ENCODE measurements around the gene SEZ6L. TPM values are rescaled to one million over a fixed set of nuclear protein-coding genes. Genes with fewer than 3 reads are reported as not detected.
A peak's percentile ranks its signal among the peaks of the same experiment; 100 is the strongest.

SEZ6L gene
- polyA plus RNA-seq, 6 donors from 2014 or later, result 0.04 to 0.23 TPM; not detected in 4

- no peak for DNase-seq
- Mint-ChIP-seq H3K27ac (no peak overlapping the region), H3K4me1 (no peaks in the 10 kb centered on the region), H3K4me3 (no peak overlapping the region), H3K27me3 (peaks cover 45 to 58% (median 47%) of the 10 kb centered on the region in 3 donors), H3K9me3 (no peaks in the 10 kb centered on the region), H3K36me3 (no peaks in the 10 kb centered on the region)
- no peak for ATAC-seq (ENCODE audit: low read depth in 2 of 2)
Observed at GRCh38 chr22:26322179-26322905, 153.1 kb downstream of the SEZ6L start.

DNA sequence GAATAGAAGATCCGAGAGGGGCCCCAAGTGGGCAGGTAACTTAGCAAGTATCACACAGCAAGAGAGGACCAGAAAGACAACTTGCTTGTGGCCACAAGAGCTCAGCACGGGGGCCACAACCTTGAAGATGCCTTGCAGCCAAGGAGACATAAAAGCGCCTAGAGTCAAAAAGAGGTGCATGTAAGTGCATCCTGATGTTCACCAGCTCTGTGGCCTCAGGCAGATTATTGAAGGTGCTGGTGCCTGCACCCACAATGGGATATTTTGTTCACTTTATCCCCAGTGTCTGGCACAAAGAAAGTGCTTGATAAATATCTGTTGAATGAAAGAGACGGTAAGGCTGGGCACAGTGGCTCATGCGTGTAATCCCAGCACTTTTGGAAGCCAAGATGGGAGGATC, 153.8 kb downstream of the SEZ6L start:
- Mint-ChIP-seq H3K27me3 (peaks cover 45 to 64% (median 52%) of the 10 kb centered on the region in 3 donors), H3K36me3 (no peaks in the 10 kb centered on the region), H3K9me3 (no peaks in the 10 kb centered on the region), H3K27ac (no peak overlapping the region), H3K4me3 (no peak overlapping the region), H3K4me1 (no peaks in the 10 kb centered on the region)
- no peak for DNase-seq
- ATAC-seq (ENCODE audit: low read depth in 2 of 2), result no peak

GRCh38 chr22:26324150-26324549, 154.9 kb downstream of the SEZ6L start:
- no peaks in the 10 kb centered on the region for H3K36me3 Mint-ChIP-seq
- H3K4me3 Mint-ChIP-seq, result no peak overlapping the region
- ATAC-seq (ENCODE audit: low read depth in 2 of 2) (no peak), DNase-seq (no peak)
- no peaks in the 10 kb centered on the region for H3K9me3 Mint-ChIP-seq
- peak overlapping the region in 1 of 6 donors; percentile 10 for H3K27ac Mint-ChIP-seq
- peaks cover 41 to 59% (median 47%) of the 10 kb centered on the region in 3 donors for H3K27me3 Mint-ChIP-seq
- no peaks in the 10 kb centered on the region for H3K4me1 Mint-ChIP-seq

GRCh38 chr22:26325641-26326040, 156.4 kb downstream of the SEZ6L start:
- Mint-ChIP-seq H3K4me1 (no peaks in the 10 kb centered on the region), H3K27ac (no peak overlapping the region), H3K9me3 (no peaks in the 10 kb centered on the region), H3K4me3 (no peak overlapping the region), H3K36me3 (no peaks in the 10 kb centered on the region), H3K27me3 (peaks cover 42 to 52% (median 44%) of the 10 kb centered on the region in 3 donors)
- DNase-seq (no peak), ATAC-seq (ENCODE audit: low read depth in 2 of 2) (no peak)

DNA sequence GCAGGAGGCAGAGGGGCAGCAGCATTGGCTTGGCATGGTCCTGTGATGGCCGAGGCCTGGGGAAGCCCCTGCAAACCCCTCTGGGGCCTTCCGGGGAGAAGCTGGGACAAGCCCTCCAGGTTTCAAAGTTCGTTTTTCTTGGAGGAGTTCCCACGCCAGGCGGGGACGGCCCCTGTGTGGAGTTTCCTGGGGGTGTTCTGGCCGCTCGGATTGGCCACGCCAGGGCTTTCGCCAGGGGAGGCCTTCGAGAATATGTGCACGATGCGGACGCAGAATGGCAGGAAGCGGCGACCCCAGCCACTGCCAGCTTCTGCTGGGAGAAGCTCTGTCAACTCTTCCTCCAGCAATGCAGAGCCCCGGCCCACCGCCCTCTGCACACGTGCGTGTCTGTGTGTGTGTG, 157.5 kb downstream of the SEZ6L start:
- Mint-ChIP-seq H3K4me3 (no peak overlapping the region), H3K9me3 (no peaks in the 10 kb centered on the region), H3K27me3 (peaks cover 38 to 52% (median 42%) of the 10 kb centered on the region in 3 donors), H3K27ac (no peak overlapping the region), H3K4me1 (no peaks in the 10 kb centered on the region), H3K36me3 (no peaks in the 10 kb centered on the region)
- ATAC-seq (ENCODE audit: low read depth in 2 of 2) (no peak), DNase-seq (no peak)

DNA sequence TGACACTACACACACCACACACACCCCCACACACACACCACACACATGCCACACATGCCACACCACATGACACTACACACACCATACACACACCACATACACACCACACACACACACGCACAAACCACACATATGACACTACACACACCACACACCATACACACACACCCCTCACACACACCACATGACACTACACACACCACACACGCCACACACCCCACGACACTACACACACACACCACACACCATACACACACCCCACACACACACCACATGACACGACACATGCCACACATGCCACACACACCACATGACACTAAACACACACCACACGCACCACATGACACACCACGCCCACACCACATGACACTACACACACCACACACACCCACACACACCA, 158.0 kb downstream of the SEZ6L start:
- ATAC-seq (ENCODE audit: low read depth in 2 of 2) (no peak), DNase-seq (no peak)
- Mint-ChIP-seq H3K36me3 (no peaks in the 10 kb centered on the region), H3K27ac (no peak overlapping the region), H3K9me3 (no peaks in the 10 kb centered on the region), H3K27me3 (peaks cover 35 to 48% (median 37%) of the 10 kb centered on the region in 3 donors), H3K4me1 (no peaks in the 10 kb centered on the region), H3K4me3 (peak overlapping the region in 1 of 8 donors; percentile 58)

DNA sequence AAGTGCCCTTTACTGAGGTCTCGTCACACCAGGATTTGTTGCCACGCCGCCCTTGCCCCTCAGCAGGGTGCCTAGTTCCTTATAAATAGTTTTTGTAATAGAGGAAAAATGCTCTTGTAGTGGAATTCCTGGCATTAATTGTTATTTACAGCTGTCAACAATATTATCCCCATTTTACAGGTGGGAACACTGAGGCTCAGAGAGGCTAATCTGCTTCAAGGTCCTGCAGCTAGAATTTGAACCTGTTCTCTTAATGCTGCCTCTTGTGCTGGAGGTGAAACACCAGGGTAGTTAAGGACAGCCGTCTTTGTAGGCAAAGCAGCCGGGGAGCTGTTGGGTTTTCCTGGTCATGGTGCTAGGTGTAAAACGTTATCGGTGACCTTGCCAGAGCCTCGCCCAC, 159.0 kb downstream of the SEZ6L start:
- peak overlapping the region in 1 of 8 donors; percentile 3 for H3K4me3 Mint-ChIP-seq
- H3K4me1 Mint-ChIP-seq, result no peaks in the 10 kb centered on the region
- peaks cover 31 to 44% (median 35%) of the 10 kb centered on the region in 3 donors for H3K27me3 Mint-ChIP-seq
- ATAC-seq (ENCODE audit: low read depth in 2 of 2) (no peak), DNase-seq (no peak)
- H3K9me3 Mint-ChIP-seq, result no peaks in the 10 kb centered on the region
- no peak overlapping the region for H3K27ac Mint-ChIP-seq
- no peaks in the 10 kb centered on the region for H3K36me3 Mint-ChIP-seq

GRCh38 chr22:26330971-26331625, 161.8 kb downstream of the SEZ6L start:
- Mint-ChIP-seq H3K4me1 (no peaks in the 10 kb centered on the region), H3K27me3 (peaks cover 36 to 44% (median 38%) of the 10 kb centered on the region in 3 donors), H3K9me3 (no peaks in the 10 kb centered on the region), H3K36me3 (no peaks in the 10 kb centered on the region), H3K4me3 (no peak overlapping the region), H3K27ac (no peak overlapping the region)
- peak; percentile 49 for DNase-seq
- peak; percentile 76 to 83 for ATAC-seq (ENCODE audit: low read depth in 2 of 2)

GRCh38 chr22:26333088-26333800, 164.0 kb downstream of the SEZ6L start:
- no peak overlapping the region for H3K4me3 Mint-ChIP-seq
- no peaks in the 10 kb centered on the region for H3K9me3 Mint-ChIP-seq
- no peaks in the 10 kb centered on the region for H3K36me3 Mint-ChIP-seq
- peak overlapping the region in 2 of 6 donors; percentile 19 to 38 for H3K27ac Mint-ChIP-seq
- ATAC-seq (ENCODE audit: low read depth in 2 of 2), result no peak
- peaks cover 38 to 50% (median 41%) of the 10 kb centered on the region in 3 donors for H3K27me3 Mint-ChIP-seq
- no peaks in the 10 kb centered on the region for H3K4me1 Mint-ChIP-seq
- no peak for DNase-seq

DNA sequence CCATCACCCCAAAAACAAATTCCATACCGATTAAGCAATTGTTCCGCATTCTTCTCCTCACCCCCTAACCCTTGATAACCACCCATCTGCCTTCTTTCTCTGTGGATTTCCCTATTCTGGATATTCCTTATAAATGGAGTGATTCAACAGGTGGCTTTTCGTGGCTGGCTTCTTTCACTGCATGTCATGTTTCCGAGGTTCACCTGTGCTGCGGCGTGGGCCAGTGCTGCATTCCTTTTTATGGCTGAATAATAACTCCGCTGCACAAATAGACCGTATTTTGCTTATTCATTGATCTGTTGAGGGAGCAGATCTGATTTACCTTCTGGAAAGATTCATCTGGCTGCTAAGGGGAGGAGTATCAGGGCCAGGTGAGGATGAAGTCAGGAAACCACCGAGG, 165.0 kb downstream of the SEZ6L start:
- Mint-ChIP-seq H3K27ac (no peak overlapping the region), H3K4me1 (no peaks in the 10 kb centered on the region), H3K4me3 (peak overlapping the region in 1 of 8 donors; percentile 44), H3K9me3 (no peaks in the 10 kb centered on the region), H3K27me3 (peaks cover 45 to 55% (median 47%) of the 10 kb centered on the region in 3 donors), H3K36me3 (no peaks in the 10 kb centered on the region)
- ATAC-seq (ENCODE audit: low read depth in 2 of 2) (no peak), DNase-seq (no peak)

DNA sequence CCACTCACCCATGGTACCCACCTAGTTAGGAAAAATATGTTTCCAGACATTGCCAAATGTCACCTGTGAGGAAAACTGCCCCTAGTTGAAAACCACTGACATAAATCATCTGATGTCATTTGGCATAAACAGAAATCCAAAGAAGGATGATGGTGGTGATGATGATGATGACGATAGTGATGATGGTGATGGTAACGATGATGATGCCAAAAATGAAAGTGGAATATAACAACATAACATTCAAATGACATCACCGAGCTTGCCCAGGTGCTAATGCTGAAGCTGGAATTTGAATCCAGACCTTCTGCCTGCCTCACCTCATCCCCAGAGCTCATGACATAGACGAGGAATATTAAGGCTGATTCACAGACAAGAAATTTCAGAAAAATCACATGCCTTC, 167.5 kb downstream of the SEZ6L start:
- Mint-ChIP-seq H3K36me3 (no peaks in the 10 kb centered on the region), H3K4me1 (no peaks in the 10 kb centered on the region), H3K9me3 (no peaks in the 10 kb centered on the region), H3K4me3 (no peak overlapping the region), H3K27me3 (peaks cover 61 to 65% (median 65%) of the 10 kb centered on the region in 3 donors), H3K27ac (no peak overlapping the region)
- no peak for ATAC-seq (ENCODE audit: low read depth in 2 of 2)
- no peak for DNase-seq

GRCh38 chr22:26339755-26340154, 170.5 kb downstream of the SEZ6L start:
- no peak for ATAC-seq (ENCODE audit: low read depth in 2 of 2)
- no peak overlapping the region for H3K27ac Mint-ChIP-seq
- H3K36me3 Mint-ChIP-seq, result no peaks in the 10 kb centered on the region

DNA sequence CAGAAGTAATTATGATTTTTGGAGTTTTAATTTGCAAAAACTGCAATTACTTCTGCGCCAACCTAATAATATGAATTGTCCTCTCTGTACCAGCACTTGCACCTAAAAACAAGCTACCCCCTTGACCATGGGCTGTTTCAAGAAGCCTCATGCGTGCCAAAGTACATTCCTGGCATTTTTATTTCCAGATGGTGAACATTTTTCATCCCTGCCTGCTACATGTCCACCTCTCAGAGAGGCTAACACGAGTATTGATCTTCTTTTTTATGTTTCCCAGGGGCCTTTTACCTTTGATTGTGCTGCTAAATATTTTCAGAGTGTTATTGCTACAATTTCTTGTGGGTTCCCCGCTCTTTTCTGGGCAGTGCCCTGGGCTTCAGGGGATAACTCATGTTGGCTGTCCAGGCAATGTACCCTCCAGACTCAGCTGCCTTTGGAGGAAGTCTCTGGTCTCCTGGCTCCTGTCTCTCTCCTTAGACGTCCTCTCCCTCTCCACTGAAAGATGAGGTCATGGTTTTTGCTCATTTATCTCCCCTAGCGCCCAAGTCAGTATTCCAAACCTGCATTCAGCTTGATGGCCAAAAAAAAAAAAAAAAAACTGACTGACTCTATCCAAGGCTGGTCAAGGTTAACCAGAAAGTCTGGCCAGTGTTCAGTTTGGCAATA, 173.6 kb downstream of the SEZ6L start:
- DNase-seq, result no peak
- Mint-ChIP-seq H3K9me3 (peaks cover 0 to 18% (median 6%) of the 10 kb centered on the region in 7 donors), H3K36me3 (no peaks in the 10 kb centered on the region), H3K4me1 (no peaks in the 10 kb centered on the region), H3K27ac (no peak overlapping the region), H3K27me3 (peaks cover 45 to 55% (median 50%) of the 10 kb centered on the region in 3 donors), H3K4me3 (no peak overlapping the region)
- no peak for ATAC-seq (ENCODE audit: low read depth in 2 of 2)

More at GRCh38 chr22:26339755-26340154, 170.5 kb downstream of the SEZ6L start:
- peaks cover 55 to 65% (median 56%) of the 10 kb centered on the region in 3 donors for H3K27me3 Mint-ChIP-seq
- H3K4me3 Mint-ChIP-seq, result no peak overlapping the region
- H3K4me1 Mint-ChIP-seq, result no peaks in the 10 kb centered on the region
- no peaks in the 10 kb centered on the region for H3K9me3 Mint-ChIP-seq
- DNase-seq, result no peak

Measured in naive B cell (primary cell).